GM23248 (cell line): Measurements from ENCODE around the gene LDLRAD4. TPM values are rescaled to one million over a fixed set of nuclear protein-coding genes. Genes with fewer than 3 reads are reported as not detected.

Source experiments
- DNase-seq: peaks from one replicate; pipeline ENCODE4 v3.0.0-alpha.2; 2015
- H2AFZ ChIP-seq: fragments of 200-600 bp; sonication (generic); 2 replicates; pipeline ENCODE4 v1.6.1; 2016; ENCODE audit warnings: antibody characterized with exemption
- H3F3A ChIP-seq: fragments of 200-600 bp; sonication (generic); 2 replicates; pipeline ENCODE4 v1.6.1; 2016; ENCODE audit warnings: mild to moderate bottlenecking, antibody characterized with exemption, mixed run types; ENCODE audit not compliant: insufficient read depth
- H3K27ac ChIP-seq: fragments of 200-600 bp; sonication (generic); 2 replicates; pipeline ENCODE4 v1.5.1; 2016; ENCODE audit warnings: mild to moderate bottlenecking
- H3K27me3 ChIP-seq: fragments of 200-600 bp; sonication (generic); replicated peaks from 2 replicates; pipeline ENCODE4 v1.6.1; 2016; ENCODE audit warnings: mild to moderate bottlenecking; ENCODE audit not compliant: insufficient read depth
- H3K36me3 ChIP-seq: fragments of 200-600 bp; sonication (generic); 2 replicates; pipeline ENCODE4 v1.6.1; 2016; ENCODE audit warnings: low read depth, mild to moderate bottlenecking
- H3K4me1 ChIP-seq: fragments of 200-600 bp; sonication (generic); 2 replicates; pipeline ENCODE4 v1.6.1; 2016; ENCODE audit warnings: mild to moderate bottlenecking; ENCODE audit not compliant: insufficient read depth
- H3K4me2 ChIP-seq: fragments of 200-600 bp; sonication (generic); one replicate; pipeline ENCODE4 v1.6.1; 2016; ENCODE audit warnings: mild to moderate bottlenecking; ENCODE audit not compliant: unreplicated experiment
- H3K4me3 ChIP-seq: fragments of 200-600 bp; sonication (generic); 2 replicates; pipeline ENCODE4 v1.5.1; 2016; ENCODE audit warnings: mild to moderate bottlenecking
- H3K79me2 ChIP-seq: fragments of 200-600 bp; sonication (generic); 2 replicates; pipeline ENCODE4 v1.6.1; 2016; ENCODE audit warnings: mild to moderate bottlenecking; ENCODE audit not compliant: insufficient read depth
- H3K9ac ChIP-seq: fragments of 200-600 bp; sonication (generic); 2 replicates; pipeline ENCODE4 v1.6.1; 2016; ENCODE audit warnings: mild to moderate bottlenecking
- H3K9me2 ChIP-seq: fragments of 200-600 bp; sonication (generic); 2 replicates; pipeline ENCODE4 v1.6.1; 2016; ENCODE audit warnings: mixed run types, mild to moderate bottlenecking, moderate library complexity; ENCODE audit not compliant: insufficient read depth
- H3K9me3 ChIP-seq: fragments of 200-600 bp; sonication (generic); one replicate; pipeline ENCODE4 v1.6.1; 2017; ENCODE audit warnings: low read depth
- H4K20me1 ChIP-seq: fragments of 200-600 bp; sonication (generic); 2 replicates; pipeline ENCODE4 v1.6.0; 2016; ENCODE audit not compliant: insufficient read depth
- EZH2 ChIP-seq: fragments of 200-600 bp; sonication (generic); IDR thresholded peaks from 2 replicates; pipeline ENCODE4 v1.6.1; 2018; ENCODE audit warnings: antibody characterized with exemption, mild to moderate bottlenecking; ENCODE audit not compliant: insufficient read depth, poor library complexity, severe bottlenecking
- EZH2phosphoT487 ChIP-seq: fragments of 200-600 bp; sonication (generic); IDR thresholded peaks from 2 replicates; pipeline ENCODE4 v1.6.1; 2018; ENCODE audit warnings: antibody characterized with exemption, moderate library complexity, mild to moderate bottlenecking, low read depth; ENCODE audit not compliant: insufficient read depth
- WGBS, 2 experiments: methylation state at CpG; one replicate each; pipeline ENCODE4 v1.1.6; 2015 to 2017; ENCODE audit warnings: low lambda C conversion rate in 2 of 2, low coverage in 1 of 2; ENCODE audit errors: missing lambda C conversion rate in 2 of 2; 5-methylcytosine and 5-hydroxymethylcytosine counted together
- in situ Hi-C: fragments of 300-500 bp; cut with MboI; formaldehyde crosslinking; loops from 2 replicates; pipeline ENCODE4 v1.15.0; 2020
- polyA plus RNA-seq: library from polyadenylated mRNA; unstranded; fragments of >200 nt; fragmentation: Nextera tagmentation; extraction: Ambion mirVana; gene quantifications from 2 replicates; pipeline ENCODE4 v1.2.1, GENCODE V29; 2016
- total RNA-seq: library from RNA; depleted of rRNA; stranded (reverse); fragments of >200 nt; shearing (Covaris generic); gene quantifications from 2 replicates; pipeline ENCODE4 v1.2.3, GENCODE V29; 2014

The LDLRAD4 gene
- total and polyA plus RNA-seq, 2 experiments from 2014 or later: not detected

DNA sequence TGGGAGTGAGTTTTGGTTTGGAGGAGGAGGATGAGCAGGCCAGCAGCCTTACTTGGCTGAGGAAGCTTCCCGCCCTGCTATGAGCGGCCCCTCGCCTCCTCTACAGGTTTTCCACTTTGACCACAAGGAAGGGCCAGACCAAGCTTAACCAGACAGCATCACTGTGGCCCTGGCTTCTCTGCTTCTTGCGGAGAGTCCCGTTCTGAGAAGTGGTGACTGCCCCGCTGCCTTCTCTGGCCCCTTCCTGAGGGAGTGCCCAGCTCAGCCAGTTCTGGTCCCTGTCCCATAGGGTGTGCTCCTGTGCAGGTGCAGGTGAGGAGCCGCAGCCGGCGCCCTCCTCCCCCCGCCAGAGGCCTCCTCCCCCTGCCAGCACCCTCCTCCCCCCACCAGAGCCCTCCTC, 406.8 kb downstream of the LDLRAD4 start:
- Histone ChIP-seq H3K9me2 (no peaks in the 10 kb centered on the region), H3K9me3 (no peaks in the 10 kb centered on the region), H3K4me3 (no peak overlapping the region), H3K36me3 (no peaks in the 10 kb centered on the region), H4K20me1 (no peaks in the 10 kb centered on the region), H3K79me2 (no peaks in the 10 kb centered on the region), H3K9ac (no peak overlapping the region), H3K4me2 (no peak overlapping the region), H2AFZ (no peak overlapping the region), H3K27me3 (0 out of 2 replicates have a peak, but pooled peaks cover 11% of the 10 kb centered on the region), H3K4me1 (no peaks in the 10 kb centered on the region), H3F3A (no peaks in the 10 kb centered on the region), H3K27ac (no peak overlapping the region)
- in situ Hi-C loops: loop anchor here (25.0 kb wide), 1 partner anchor 888 kb away; no protein-coding TSS in a partner anchor
- no peak for DNase-seq
- WGBS, 2 experiments: 74 to 79% methylated on average over 6 to 10 of the region's 10 CpGs
- TF ChIP-seq EZH2 (no peak), EZH2phosphoT487 (no peak)

DNA sequence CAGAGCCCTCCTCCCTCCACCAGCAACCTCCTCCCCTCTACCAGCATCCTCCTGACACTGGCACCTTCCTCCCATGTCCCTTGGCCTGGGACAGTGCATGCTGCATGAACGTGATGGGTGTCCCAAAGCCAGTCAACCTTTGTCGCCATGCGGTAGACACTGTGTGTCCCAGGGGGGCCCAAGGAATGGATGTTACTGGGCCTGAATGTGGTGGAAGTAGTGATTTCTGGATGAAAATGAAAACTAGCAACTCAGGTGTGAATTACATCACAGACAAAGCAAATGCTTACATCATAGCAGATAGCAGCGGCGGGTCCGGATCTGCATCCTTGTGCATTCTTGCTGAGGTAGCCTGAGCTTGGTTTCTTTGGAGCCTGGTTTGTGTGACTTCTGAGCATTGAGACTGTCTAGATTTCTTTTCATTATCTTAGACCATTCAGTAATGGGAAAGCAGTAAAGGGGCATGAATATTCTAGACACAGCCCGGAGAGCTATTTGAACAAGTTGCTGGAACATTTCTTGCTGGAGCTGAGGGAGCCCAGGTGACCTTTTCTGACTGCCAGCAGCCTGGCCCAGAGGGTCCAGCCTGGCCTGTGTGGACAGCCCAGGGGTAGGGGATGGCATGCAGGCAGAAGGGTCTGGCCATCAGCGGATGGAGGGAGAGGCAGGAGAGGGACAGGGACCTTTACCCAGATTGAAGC, 407.4 kb downstream of the LDLRAD4 start:
- no peaks in the 10 kb centered on the region for H4K20me1 ChIP-seq
- H3K36me3 ChIP-seq: no peaks in the 10 kb centered on the region
- WGBS, 2 experiments: 68 to 71% methylated on average over 8 of the region's 8 CpGs
- H3K79me2 ChIP-seq: no peaks in the 10 kb centered on the region
- H2AFZ ChIP-seq: no peak overlapping the region
- no peak overlapping the region for H3K9ac ChIP-seq
- no peaks in the 10 kb centered on the region for H3K4me1 ChIP-seq
- no peaks in the 10 kb centered on the region for H3K9me2 ChIP-seq
- no peak overlapping the region for H3K4me3 ChIP-seq
- no peak for DNase-seq
- H3F3A ChIP-seq: no peaks in the 10 kb centered on the region
- H3K9me3 ChIP-seq: no peaks in the 10 kb centered on the region
- in situ Hi-C loops: loop anchor here (25.0 kb wide), 1 partner anchor 889 kb away; no protein-coding TSS in a partner anchor
- 0 out of 2 replicates have a peak, but pooled peaks cover 14% of the 10 kb centered on the region for H3K27me3 ChIP-seq
- H3K27ac ChIP-seq: no peak overlapping the region
- TF ChIP-seq EZH2phosphoT487: no peak
- H3K4me2 ChIP-seq: no peak overlapping the region

DNA sequence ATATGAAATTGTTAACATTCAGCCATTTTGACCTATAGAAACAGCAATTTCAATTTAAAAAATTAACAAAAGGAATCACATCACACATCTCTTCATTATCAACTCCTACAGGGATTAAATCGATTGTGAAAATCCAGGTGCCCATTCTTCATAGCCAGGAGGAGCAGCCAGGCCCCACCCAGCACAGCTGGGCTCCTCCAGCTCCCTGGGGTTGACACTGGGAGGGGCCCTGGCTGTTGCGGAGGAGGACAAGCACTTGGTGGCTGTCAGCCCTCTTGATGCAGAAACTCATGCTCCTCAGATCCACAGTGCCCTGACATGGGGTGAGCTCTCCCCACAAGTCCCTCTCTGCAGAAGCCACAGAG, 408.0 kb downstream of the LDLRAD4 start:
- TF ChIP-seq EZH2phosphoT487 (no peak), EZH2 (no peak)
- Histone ChIP-seq H3K27ac (no peak overlapping the region), H3K4me3 (no peak overlapping the region), H3K27me3 (0 out of 2 replicates have a peak, but pooled peaks cover 14% of the 10 kb centered on the region), H3K4me1 (no peaks in the 10 kb centered on the region), H3K9me3 (no peaks in the 10 kb centered on the region), H3K79me2 (no peaks in the 10 kb centered on the region), H3K9ac (no peak overlapping the region), H3K9me2 (no peaks in the 10 kb centered on the region), H3F3A (no peaks in the 10 kb centered on the region), H4K20me1 (no peaks in the 10 kb centered on the region), H3K36me3 (no peaks in the 10 kb centered on the region), H3K4me2 (no peak overlapping the region), H2AFZ (no peak overlapping the region)
- no peak for DNase-seq
- 6 to 8% methylated on average over 2 of the region's 2 CpGs for WGBS, 2 experiments
- in situ Hi-C loops: loop anchor here (25.0 kb wide), 1 partner anchor 889 kb away; no protein-coding TSS in a partner anchor

DNA sequence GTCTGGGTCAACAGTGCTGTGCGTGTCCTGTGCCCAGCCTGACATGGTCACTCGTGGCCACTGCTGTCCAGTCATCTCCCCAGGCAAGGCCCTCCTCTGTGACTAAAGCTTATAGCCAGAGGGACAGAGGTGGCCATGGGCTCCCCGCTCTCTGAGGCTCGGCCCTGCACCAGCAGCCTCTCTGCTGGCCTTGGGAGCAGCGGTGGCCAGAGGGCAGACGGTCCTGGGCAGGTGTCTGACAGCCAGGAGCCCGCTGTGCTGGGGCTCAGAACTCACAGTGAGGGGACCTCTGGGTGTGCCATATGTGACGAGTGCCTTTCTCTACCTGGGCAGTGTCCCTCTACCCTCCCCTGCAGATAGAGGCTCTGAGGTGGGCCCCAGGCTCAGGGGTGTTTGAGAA, 409.1 kb downstream of the LDLRAD4 start:
- Histone ChIP-seq H3K4me2 (no peak overlapping the region), H3F3A (no peaks in the 10 kb centered on the region), H2AFZ (no peak overlapping the region), H3K4me1 (no peaks in the 10 kb centered on the region), H3K9ac (no peak overlapping the region), H4K20me1 (no peaks in the 10 kb centered on the region), H3K9me3 (no peaks in the 10 kb centered on the region), H3K79me2 (no peaks in the 10 kb centered on the region), H3K9me2 (no peaks in the 10 kb centered on the region), H3K36me3 (no peaks in the 10 kb centered on the region), H3K27ac (no peak overlapping the region), H3K4me3 (no peak overlapping the region), H3K27me3 (0 out of 2 replicates have a peak, but pooled peaks cover 14% of the 10 kb centered on the region)
- WGBS, 2 experiments: 64 to 74% methylated on average over 8 of the region's 8 CpGs
- no peak for TF ChIP-seq EZH2phosphoT487
- no peak for TF ChIP-seq EZH2
- DNase-seq: no peak
- in situ Hi-C loops: loop anchor here (25.0 kb wide), 1 partner anchor 890 kb away; no protein-coding TSS in a partner anchor
